NCI-H524 treated with DMSO at 0.1 percent for 48 hours (cell line): Measurements from ENCODE around the gene HMGXB3.

Experiments
- DNase-seq: peaks from one replicate; lab custom pipeline; 2025; lab: John Stamatoyannopoulos, UW

The HMGXB3 gene

GRCh38 chr5:150000256-150000989 is at the start of gene HMGXB3, which contains the start of gene TIGD6:
Gene HMGXB3, plus strand, starts transcription at chr5:150000739. Its CDS starts 4,114 bp downstream, at chr5:150004853.
Gene TIGD6, minus strand, starts transcription at chr5:150000654. Its CDS starts 4,306 bp downstream, at chr5:149996348.
- DNase-seq, result peak; percentile 57

GRCh38 chr5:149951138-149951749 is 49.3 kb upstream of the HMGXB3 start:
- DNase-seq, result no peak

- DNase-seq, result no peak
Measured at GRCh38 chr5:149953436-149954121, 47.0 kb upstream of the HMGXB3 start.

- no peak for DNase-seq
Measured at GRCh38 chr5:149954798-149955197, 45.7 kb upstream of the HMGXB3 start.

- no peak for DNase-seq
Measured at GRCh38 chr5:149956685-149957084, 43.9 kb upstream of the HMGXB3 start.

- no peak for DNase-seq
Measured at GRCh38 chr5:149957855-149958254, 42.7 kb upstream of the HMGXB3 start.

- no peak for DNase-seq
Measured at GRCh38 chr5:149959406-149960236, 40.9 kb upstream of the HMGXB3 start.

- peak; percentile 83 for DNase-seq
Measured at GRCh38 chr5:149960272-149961185, 40.0 kb upstream of the HMGXB3 start, which contains the start of gene SLC26A2. Gene SLC26A2, plus strand, starts transcription at chr5:149960758. Its CDS starts 16,895 bp downstream, at chr5:149977653.

GRCh38 chr5:149961186-149961685 is 39.3 kb upstream of the HMGXB3 start:
- DNase-seq, result no peak

GRCh38 chr5:149961957-149962409 is 38.6 kb upstream of the HMGXB3 start:
- DNase-seq, result peak; percentile 22

GRCh38 chr5:149962601-149963300 is 37.8 kb upstream of the HMGXB3 start:
- no peak for DNase-seq

GRCh38 chr5:149963729-149964128 is 36.8 kb upstream of the HMGXB3 start:
- no peak for DNase-seq

GRCh38 chr5:149966946-149967345 is 33.6 kb upstream of the HMGXB3 start:
- no peak for DNase-seq

- no peak for DNase-seq
Measured at GRCh38 chr5:149969181-149969930, 31.2 kb upstream of the HMGXB3 start.

- DNase-seq, result no peak
Measured at GRCh38 chr5:149975409-149975808, 25.1 kb upstream of the HMGXB3 start.

- DNase-seq, result no peak
Measured at GRCh38 chr5:149979896-149980295, 20.6 kb upstream of the HMGXB3 start.

- DNase-seq, result no peak
Measured at GRCh38 chr5:149981206-149981605, 19.3 kb upstream of the HMGXB3 start.

- DNase-seq, result no peak
Measured at GRCh38 chr5:149982505-149982904, 18.0 kb upstream of the HMGXB3 start.

- DNase-seq, result no peak
Measured at GRCh38 chr5:149988126-149988525, 12.4 kb upstream of the HMGXB3 start.
